GM12878 (cell line): ENCODE data around the gene DYNLL2.
"Not testable (repeated sequence)": the region's sequence is repeated elsewhere in the genome, so short reads cannot be mapped to it uniquely, and the experiment has no call there.

Experiments
- CHD2 ChIP-seq: IDR thresholded peaks from 2 replicates; pipeline ENCODE4 v1.6.1; 2011; ENCODE audit warnings: low read depth, low read length, improper control_type of control experiment, borderline replicate concordance
- EGR1 ChIP-seq, 2 experiments: IDR thresholded peaks; 1 replicate in 1 of 2; 2 replicates in 1 of 2; pipeline ENCODE4 v1.6.1; 2011 to 2012; ENCODE audit warnings: low read depth in 2 of 2, low read length in 2 of 2, borderline replicate concordance in 1 of 2, mild to moderate bottlenecking in 1 of 2, moderate library complexity in 1 of 2
- KAT2A ChIP-seq: conservative IDR thresholded peaks from 2 replicates; pipeline ENCODE4 v1.6.1; 2011; ENCODE audit warnings: low read depth, low read length; ENCODE audit not compliant: control insufficient read depth
- LARP7 ChIP-seq: fragments of 450-650 bp; IDR thresholded peaks from 2 replicates; pipeline ENCODE4 v1.6.1; 2017; ENCODE audit warnings: mild to moderate bottlenecking
- POLR2A ChIP-seq: IDR thresholded peaks from 2 replicates; pipeline ENCODE4 v1.6.1; 2011; ENCODE audit warnings: low read depth, mild to moderate bottlenecking, low read length
- POLR2AphosphoS5 ChIP-seq: IDR thresholded peaks from 2 replicates; pipeline ENCODE4 v1.6.1; 2011; ENCODE audit warnings: mild to moderate bottlenecking, low read length, inconsistent platforms
- RCOR1 ChIP-seq: conservative IDR thresholded peaks from 2 replicates; pipeline ENCODE4 v1.6.1; 2012; ENCODE audit warnings: low read depth, low read length, improper control_type of control experiment
- SMAD5 ChIP-seq: IDR thresholded peaks from 2 replicates; pipeline ENCODE4 v1.6.1; 2016; ENCODE audit warnings: antibody characterized with exemption, low read depth
- TCF12 ChIP-seq: IDR thresholded peaks from 2 replicates; pipeline ENCODE4 v1.6.1; 2011; ENCODE audit warnings: low read depth, mild to moderate bottlenecking, low read length
- TF ChIP-seq, protein P1 (sequence below), 3 experiments: IDR thresholded peaks in 2 of 3; conservative IDR thresholded peaks in 1 of 3; 2 replicates each; pipeline ENCODE4 v1.5.1; 2011; ENCODE audit warnings: low read depth in 3 of 3, low read length in 3 of 3, mild to moderate bottlenecking in 3 of 3, control low read depth in 2 of 3, moderate library complexity in 2 of 3, inconsistent platforms in 1 of 3, mixed read lengths in 1 of 3; ENCODE audit not compliant: control insufficient read depth in 2 of 3, insufficient read depth in 1 of 3; ENCODE audit errors: extremely low read depth in 1 of 3
- TF ChIP-seq, protein P2 (sequence below): fragments of 450-650 bp; IDR thresholded peaks from 2 replicates; pipeline ENCODE4 v1.6.1; 2017; ENCODE audit warnings: mild to moderate bottlenecking
- TF ChIP-seq, protein P3 (sequence below): fragments of 450-650 bp; formaldehyde crosslinking; IDR thresholded peaks from 2 replicates; pipeline ENCODE4 v1.4.0; 2022; ENCODE audit warnings: mild to moderate bottlenecking, moderate library complexity

DNA sequence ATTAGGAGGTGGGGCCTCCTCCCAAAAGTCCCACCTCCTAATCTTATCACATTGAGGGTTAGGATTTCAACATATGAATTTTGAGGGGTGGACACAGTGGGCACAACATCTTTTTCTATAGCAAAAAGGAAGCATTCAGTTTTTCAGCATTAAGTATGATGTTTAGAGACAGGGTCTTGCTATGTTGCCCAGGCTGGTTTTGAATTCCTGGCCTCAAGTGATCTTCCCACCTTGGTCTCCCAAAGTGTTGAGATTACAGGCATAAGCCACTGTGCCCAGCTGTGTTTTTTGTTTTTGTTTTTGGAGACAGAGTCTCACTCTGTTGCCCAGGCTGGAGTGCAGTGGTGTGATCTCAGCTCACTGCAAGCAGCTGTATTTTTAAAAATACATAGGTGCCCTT is 18.7 kb downstream of the DYNLL2 start:
- TF ChIP-seq SMAD5; EGR1 (IDR thresholded peaks at IDR 0.05; ENCODE audit: borderline replicate concordance in 1 of 2, low read depth in 2 of 2, low read length in 2 of 2); CHD2; TCF12; RCOR1; POLR2AphosphoS5; KAT2A; POLR2A; LARP7: not testable (repeated sequence)
- TF ChIP-seq, protein P1, sequence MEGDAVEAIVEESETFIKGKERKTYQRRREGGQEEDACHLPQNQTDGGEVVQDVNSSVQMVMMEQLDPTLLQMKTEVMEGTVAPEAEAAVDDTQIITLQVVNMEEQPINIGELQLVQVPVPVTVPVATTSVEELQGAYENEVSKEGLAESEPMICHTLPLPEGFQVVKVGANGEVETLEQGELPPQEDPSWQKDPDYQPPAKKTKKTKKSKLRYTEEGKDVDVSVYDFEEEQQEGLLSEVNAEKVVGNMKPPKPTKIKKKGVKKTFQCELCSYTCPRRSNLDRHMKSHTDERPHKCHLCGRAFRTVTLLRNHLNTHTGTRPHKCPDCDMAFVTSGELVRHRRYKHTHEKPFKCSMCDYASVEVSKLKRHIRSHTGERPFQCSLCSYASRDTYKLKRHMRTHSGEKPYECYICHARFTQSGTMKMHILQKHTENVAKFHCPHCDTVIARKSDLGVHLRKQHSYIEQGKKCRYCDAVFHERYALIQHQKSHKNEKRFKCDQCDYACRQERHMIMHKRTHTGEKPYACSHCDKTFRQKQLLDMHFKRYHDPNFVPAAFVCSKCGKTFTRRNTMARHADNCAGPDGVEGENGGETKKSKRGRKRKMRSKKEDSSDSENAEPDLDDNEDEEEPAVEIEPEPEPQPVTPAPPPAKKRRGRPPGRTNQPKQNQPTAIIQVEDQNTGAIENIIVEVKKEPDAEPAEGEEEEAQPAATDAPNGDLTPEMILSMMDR (IDR thresholded peaks at IDR 0.05 in 2 of 3, conservative IDR thresholded peaks at IDR 0.05 in 1 of 3; ENCODE audit: control insufficient read depth in 2 of 3, extremely low read depth in 1 of 3, insufficient read depth in 1 of 3, low read depth in 3 of 3, low read length in 3 of 3), result not testable (repeated sequence)
- TF ChIP-seq, protein P2, sequence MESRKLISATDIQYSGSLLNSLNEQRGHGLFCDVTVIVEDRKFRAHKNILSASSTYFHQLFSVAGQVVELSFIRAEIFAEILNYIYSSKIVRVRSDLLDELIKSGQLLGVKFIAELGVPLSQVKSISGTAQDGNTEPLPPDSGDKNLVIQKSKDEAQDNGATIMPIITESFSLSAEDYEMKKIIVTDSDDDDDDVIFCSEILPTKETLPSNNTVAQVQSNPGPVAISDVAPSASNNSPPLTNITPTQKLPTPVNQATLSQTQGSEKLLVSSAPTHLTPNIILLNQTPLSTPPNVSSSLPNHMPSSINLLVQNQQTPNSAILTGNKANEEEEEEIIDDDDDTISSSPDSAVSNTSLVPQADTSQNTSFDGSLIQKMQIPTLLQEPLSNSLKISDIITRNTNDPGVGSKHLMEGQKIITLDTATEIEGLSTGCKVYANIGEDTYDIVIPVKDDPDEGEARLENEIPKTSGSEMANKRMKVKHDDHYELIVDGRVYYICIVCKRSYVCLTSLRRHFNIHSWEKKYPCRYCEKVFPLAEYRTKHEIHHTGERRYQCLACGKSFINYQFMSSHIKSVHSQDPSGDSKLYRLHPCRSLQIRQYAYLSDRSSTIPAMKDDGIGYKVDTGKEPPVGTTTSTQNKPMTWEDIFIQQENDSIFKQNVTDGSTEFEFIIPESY, result not testable (repeated sequence)
- TF ChIP-seq, protein P3, sequence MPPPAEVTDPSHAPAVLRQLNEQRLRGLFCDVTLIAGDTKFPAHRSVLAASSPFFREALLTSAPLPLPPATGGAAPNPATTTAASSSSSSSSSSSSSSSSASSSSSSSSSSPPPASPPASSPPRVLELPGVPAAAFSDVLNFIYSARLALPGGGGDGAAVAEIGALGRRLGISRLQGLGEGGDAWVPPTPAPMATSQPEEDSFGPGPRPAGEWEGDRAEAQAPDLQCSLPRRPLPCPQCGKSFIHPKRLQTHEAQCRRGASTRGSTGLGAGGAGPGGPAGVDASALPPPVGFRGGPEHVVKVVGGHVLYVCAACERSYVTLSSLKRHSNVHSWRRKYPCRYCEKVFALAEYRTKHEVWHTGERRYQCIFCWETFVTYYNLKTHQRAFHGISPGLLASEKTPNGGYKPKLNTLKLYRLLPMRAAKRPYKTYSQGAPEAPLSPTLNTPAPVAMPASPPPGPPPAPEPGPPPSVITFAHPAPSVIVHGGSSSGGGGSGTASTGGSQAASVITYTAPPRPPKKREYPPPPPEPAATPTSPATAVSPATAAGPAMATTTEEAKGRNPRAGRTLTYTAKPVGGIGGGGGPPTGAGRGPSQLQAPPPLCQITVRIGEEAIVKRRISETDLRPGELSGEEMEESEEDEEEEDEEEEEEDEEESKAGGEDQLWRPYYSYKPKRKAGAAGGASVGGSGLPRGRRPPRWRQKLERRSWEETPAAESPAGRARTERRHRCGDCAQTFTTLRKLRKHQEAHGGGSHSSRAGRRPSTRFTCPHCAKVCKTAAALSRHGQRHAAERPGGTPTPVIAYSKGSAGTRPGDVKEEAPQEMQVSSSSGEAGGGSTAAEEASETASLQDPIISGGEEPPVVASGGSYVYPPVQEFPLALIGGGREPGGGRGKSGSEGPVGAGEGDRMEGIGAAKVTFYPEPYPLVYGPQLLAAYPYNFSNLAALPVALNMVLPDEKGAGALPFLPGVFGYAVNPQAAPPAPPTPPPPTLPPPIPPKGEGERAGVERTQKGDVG (CRISPR knock-in tag), result not testable (repeated sequence)
